ENCODE measurements around the gene LAD1. TPM values are rescaled to one million over a fixed set of nuclear protein-coding genes. Genes with fewer than 3 reads are reported as not detected.

Gene LAD1
- total RNA-seq, 1 experiment from 2014 or later: 30.1 TPM

DNA sequence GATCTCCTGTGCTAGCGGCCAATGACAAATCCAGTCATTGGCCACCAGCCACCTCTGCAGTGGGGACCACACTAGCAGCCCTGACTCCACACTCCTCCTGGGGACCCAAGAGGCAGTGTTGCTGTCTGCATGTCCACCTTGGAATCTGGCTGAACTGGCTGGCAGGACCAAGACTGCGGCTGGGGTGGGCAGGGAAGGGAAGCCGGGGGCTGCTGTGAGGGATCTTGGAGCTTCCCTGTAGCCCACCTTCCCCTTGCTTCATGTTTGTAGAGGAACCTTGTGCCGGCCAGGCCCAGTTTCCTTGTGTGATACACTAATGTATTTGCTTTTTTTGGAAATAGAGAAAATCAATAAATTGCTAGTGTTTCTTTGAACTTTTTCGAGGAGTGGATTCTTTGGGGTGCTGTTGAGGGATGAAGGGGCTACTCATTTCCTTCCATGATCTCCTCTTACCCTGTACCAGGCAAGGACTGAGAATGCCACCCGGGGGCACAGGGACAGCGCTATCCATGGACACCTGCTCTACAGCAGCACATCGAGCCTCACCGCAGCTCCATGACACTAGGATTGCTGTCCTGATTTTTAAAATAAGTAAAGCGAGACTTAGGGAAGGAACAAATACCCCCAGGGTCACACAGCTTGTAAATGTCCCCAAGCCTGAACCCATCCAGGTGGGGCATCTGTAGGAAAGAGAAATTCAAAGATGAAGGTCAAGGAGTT lies 66.3 kb downstream of the LAD1 start:
- no peak overlapping the region for H3K27ac Mint-ChIP-seq
- no peak overlapping the region for H3K4me2 ChIP-seq (ENCODE audit: insufficient read depth, insufficient read length, low read length)
- H3T11ph ChIP-seq (ENCODE audit: low read length): no peak overlapping the region
- no peak overlapping the region for H4K91ac ChIP-seq (ENCODE audit: insufficient read length, low read depth, low read length)
- no peak overlapping the region for H2AK5ac ChIP-seq (ENCODE audit: insufficient read length, low read length)
- H3K56ac ChIP-seq (ENCODE audit: insufficient read length, low read depth, low read length): no peak overlapping the region
- no peak overlapping the region for H2BK12ac ChIP-seq (ENCODE audit: insufficient read length, low read depth, low read length)
- H2BK20ac ChIP-seq (ENCODE audit: low read depth, low read length, poor library complexity, severe bottlenecking): no peak overlapping the region
- no peak overlapping the region for H2BK15ac ChIP-seq (ENCODE audit: low read depth, low read length)
- H3K9me3 Mint-ChIP-seq: no peaks in the 10 kb centered on the region
- no peak overlapping the region for H3K4ac ChIP-seq (ENCODE audit: low read depth, low read length)
- H2BK5ac ChIP-seq (ENCODE audit: insufficient read length, low read length): no peak overlapping the region
- H4K8ac ChIP-seq (replicated peaks; ENCODE audit: insufficient read length, low read depth, low read length): no peak overlapping the region
- TF ChIP-seq, protein P1, sequence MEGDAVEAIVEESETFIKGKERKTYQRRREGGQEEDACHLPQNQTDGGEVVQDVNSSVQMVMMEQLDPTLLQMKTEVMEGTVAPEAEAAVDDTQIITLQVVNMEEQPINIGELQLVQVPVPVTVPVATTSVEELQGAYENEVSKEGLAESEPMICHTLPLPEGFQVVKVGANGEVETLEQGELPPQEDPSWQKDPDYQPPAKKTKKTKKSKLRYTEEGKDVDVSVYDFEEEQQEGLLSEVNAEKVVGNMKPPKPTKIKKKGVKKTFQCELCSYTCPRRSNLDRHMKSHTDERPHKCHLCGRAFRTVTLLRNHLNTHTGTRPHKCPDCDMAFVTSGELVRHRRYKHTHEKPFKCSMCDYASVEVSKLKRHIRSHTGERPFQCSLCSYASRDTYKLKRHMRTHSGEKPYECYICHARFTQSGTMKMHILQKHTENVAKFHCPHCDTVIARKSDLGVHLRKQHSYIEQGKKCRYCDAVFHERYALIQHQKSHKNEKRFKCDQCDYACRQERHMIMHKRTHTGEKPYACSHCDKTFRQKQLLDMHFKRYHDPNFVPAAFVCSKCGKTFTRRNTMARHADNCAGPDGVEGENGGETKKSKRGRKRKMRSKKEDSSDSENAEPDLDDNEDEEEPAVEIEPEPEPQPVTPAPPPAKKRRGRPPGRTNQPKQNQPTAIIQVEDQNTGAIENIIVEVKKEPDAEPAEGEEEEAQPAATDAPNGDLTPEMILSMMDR (conservative IDR thresholded peaks at IDR 0.05): no peak
- no peak overlapping the region for H4K5ac ChIP-seq (ENCODE audit: insufficient read length, low read depth, low read length)
- no peaks in the 10 kb centered on the region for H3K36me3 Mint-ChIP-seq (ENCODE audit: insufficient read depth in 1 of 3, low read depth in 3 of 3)
- H3K27me3 ChIP-seq (ENCODE audit: insufficient read depth, low read length): no peaks in the 10 kb centered on the region
- H2AFZ ChIP-seq (ENCODE audit: low read length): no peak overlapping the region
- DNase-seq: no peak
- no peak overlapping the region for H3K4me3 Mint-ChIP-seq
- H3K4me1 ChIP-seq (ENCODE audit: insufficient read depth, low read length): no peaks in the 10 kb centered on the region
- no peak overlapping the region for H3K14ac ChIP-seq (ENCODE audit: insufficient read depth, low read length)
- H3K23ac ChIP-seq (ENCODE audit: insufficient read length, low read depth, low read length): no peak overlapping the region
- WGBS (ENCODE audit: extremely low coverage, insufficient read length, low lambda C conversion rate): no CpG with 5 or more reads among the region's 10 CpGs
- no peak overlapping the region for H3K9ac ChIP-seq (ENCODE audit: extremely low read depth, insufficient read length, low read length)
- H3K23me2 ChIP-seq (ENCODE audit: insufficient read length, low read depth, low read length, poor library complexity, severe bottlenecking): no peaks in the 10 kb centered on the region
- H4K20me1 ChIP-seq (ENCODE audit: control insufficient read depth, insufficient read depth, insufficient read length): no peaks in the 10 kb centered on the region
- peaks cover 0 to 4% of the 10 kb centered on the region in 2 experiments; a peak in 1 of 4 replicates for H3K4me1 Mint-ChIP-seq
- no peaks in the 10 kb centered on the region for H3K79me1 ChIP-seq (ENCODE audit: insufficient read depth, low read depth, low read length, poor library complexity, severe bottlenecking)
- no peak overlapping the region for H2BK120ac ChIP-seq (ENCODE audit: low read depth, low read length, poor library complexity, severe bottlenecking)
- H3K27ac ChIP-seq (ENCODE audit: insufficient read length, low read depth, low read length): no peak overlapping the region
- H3K9me3 ChIP-seq (ENCODE audit: control insufficient read depth, low read depth, low read length): no peaks in the 10 kb centered on the region
- H3K27me3 Mint-ChIP-seq (ENCODE audit: low read depth): no peaks in the 10 kb centered on the region; the same call in 1 of the 2 replicates
- no peaks in the 10 kb centered on the region for H3K79me2 ChIP-seq (ENCODE audit: insufficient read depth, low read length)
- H3K18ac ChIP-seq (ENCODE audit: insufficient read length, low read depth, low read length): no peak overlapping the region
